Neutrophil (primary cell): Measurements from ENCODE around the gene FHOD3.

ENCODE experiments used
- H3K27ac ChIP-seq: fragments of 200-600 bp; sonication (generic); 2 replicates; pipeline ENCODE4 v1.5.1; 2016; ENCODE audit warnings: mild to moderate bottlenecking, moderate library complexity
- H3K27me3 ChIP-seq: fragments of 200-600 bp; sonication (generic); 2 replicates; pipeline ENCODE4 v1.6.0; 2016; ENCODE audit warnings: mild to moderate bottlenecking
- H3K36me3 ChIP-seq: fragments of 200-600 bp; sonication (generic); 2 replicates; pipeline ENCODE4 v1.5.1; 2017
- H3K4me1 ChIP-seq, 2 experiments: fragments of 200-600 bp in 1 of 2; sonication (generic) in 1 of 2; 1 replicate in 1 of 2; 2 replicates in 1 of 2; pipeline versions ENCODE4 v1.5.1 to v1.6.1; 2013 to 2016; ENCODE audit warnings: low read depth in 1 of 2, low read length in 1 of 2, mild to moderate bottlenecking in 1 of 2, moderate library complexity in 1 of 2; ENCODE audit not compliant: control insufficient read depth in 1 of 2, insufficient read depth in 1 of 2
- H3K4me3 ChIP-seq, 2 experiments: fragments of 200-600 bp in 1 of 2; sonication (generic) in 1 of 2; 1 replicate in 1 of 2; 2 replicates in 1 of 2; pipeline ENCODE4 v1.5.1; 2013 to 2016; ENCODE audit warnings: low read depth in 1 of 2, low read length in 1 of 2, mild to moderate bottlenecking in 1 of 2, moderate library complexity in 1 of 2
- H3K9me3 ChIP-seq: fragments of 200-600 bp; sonication (generic); 2 replicates; pipeline ENCODE4 v1.5.1; 2016
- CTCF ChIP-seq: fragments of 200-600 bp; sonication (generic); IDR thresholded peaks from 2 replicates; pipeline ENCODE4 v1.5.1; 2016; ENCODE audit warnings: antibody characterized with exemption

Gene FHOD3

GRCh38 chr18:36808681-36809080 is 511.2 kb downstream of the FHOD3 start:
- no peak for TF ChIP-seq CTCF
- peaks cover 28% of the 10 kb centered on the region for H3K36me3 ChIP-seq

GRCh38 chr18:36809590-36810381 is 512.3 kb downstream of the FHOD3 start:
- peak; percentile 74 for TF ChIP-seq CTCF
- peaks cover 17% of the 10 kb centered on the region for H3K36me3 ChIP-seq
- no peaks in the 10 kb centered on the region for H3K4me1 ChIP-seq
- no peaks in the 10 kb centered on the region for H3K9me3 ChIP-seq
- H3K27me3 ChIP-seq = no peaks in the 10 kb centered on the region
- no peak overlapping the region for H3K4me3 ChIP-seq
- no peak overlapping the region for H3K27ac ChIP-seq

More at GRCh38 chr18:36808681-36809080, 511.2 kb downstream of the FHOD3 start:
- Histone ChIP-seq H3K9me3 (no peaks in the 10 kb centered on the region), H3K27ac (no peak overlapping the region), H3K4me3 (no peak overlapping the region), H3K27me3 (no peaks in the 10 kb centered on the region), H3K4me1 (no peaks in the 10 kb centered on the region)

- no peak overlapping the region for H3K27ac ChIP-seq
- no peak overlapping the region for H3K4me3 ChIP-seq
- peaks cover 16% of the 10 kb centered on the region for H3K36me3 ChIP-seq
- no peaks in the 10 kb centered on the region for H3K27me3 ChIP-seq
- TF ChIP-seq CTCF = no peak
- H3K4me1 ChIP-seq = no peaks in the 10 kb centered on the region
- no peaks in the 10 kb centered on the region for H3K9me3 ChIP-seq
These were observed 513.9 kb downstream of the FHOD3 start for GRCh38 chr18:36811430-36811829.

GRCh38 chr18:36811955-36812354 is 514.4 kb downstream of the FHOD3 start:
- Histone ChIP-seq H3K4me3 (no peak overlapping the region), H3K9me3 (no peaks in the 10 kb centered on the region), H3K4me1 (no peaks in the 10 kb centered on the region), H3K27ac (no peak overlapping the region), H3K27me3 (no peaks in the 10 kb centered on the region), H3K36me3 (peaks cover 19% of the 10 kb centered on the region)
- no peak for TF ChIP-seq CTCF

- no peak overlapping the region for H3K4me3 ChIP-seq
- no peak for TF ChIP-seq CTCF
- H3K27ac ChIP-seq = no peak overlapping the region
- H3K27me3 ChIP-seq = no peaks in the 10 kb centered on the region
- H3K9me3 ChIP-seq = no peaks in the 10 kb centered on the region
- H3K4me1 ChIP-seq = no peaks in the 10 kb centered on the region
- H3K36me3 ChIP-seq = peaks cover 23% of the 10 kb centered on the region
These were observed 515.2 kb downstream of the FHOD3 start for GRCh38 chr18:36812678-36813077.
